HL-60 (cell line): ENCODE data around the gene SENP5.

Experiments
- DNase-seq, 2 experiments: peaks; one replicate each; pipeline ENCODE4 v3.0.0-alpha.2; 2010 to 2020; ENCODE audit warnings: low read depth in 1 of 2, low spot score in 1 of 2
- H3K27ac ChIP-seq: fragments of 250-450 bp; sonication (Bioruptor Pico); replicated peaks from 2 replicates; pipeline ENCODE4 v1.5.1; 2020; ENCODE audit warnings: mild to moderate bottlenecking, moderate library complexity
- H3K27me3 ChIP-seq: fragments of 250-450 bp; sonication (Bioruptor Pico); 2 replicates; pipeline ENCODE4 v1.5.1; 2021; ENCODE audit warnings: mild to moderate bottlenecking, moderate library complexity; ENCODE audit not compliant: insufficient read depth, poor library complexity, severe bottlenecking
- H3K4me3 ChIP-seq: replicated peaks from 2 replicates; pipeline ENCODE4 v1.5.1; 2011; ENCODE audit warnings: mild to moderate bottlenecking, control low read depth, low read length; ENCODE audit not compliant: insufficient read depth
- CTCF ChIP-seq: IDR thresholded peaks from one replicate; pipeline ENCODE4 v1.5.1; 2011; ENCODE audit warnings: low read length, control low read depth, inconsistent platforms; ENCODE audit not compliant: insufficient read depth
- GABPA ChIP-seq: IDR thresholded peaks from 2 replicates; pipeline ENCODE4 v1.6.1; 2012; ENCODE audit warnings: low read depth
- POLR2AphosphoS5 ChIP-seq: IDR thresholded peaks from 2 replicates; pipeline ENCODE4 v1.6.1; 2012; ENCODE audit warnings: low read depth
- REST ChIP-seq: IDR thresholded peaks from 2 replicates; pipeline ENCODE4 v1.6.1; 2012; ENCODE audit warnings: low read depth; ENCODE audit not compliant: insufficient replicate concordance
- SPI1 ChIP-seq: IDR thresholded peaks from 2 replicates; pipeline ENCODE4 v1.6.1; 2012; ENCODE audit warnings: low read depth, mild to moderate bottlenecking, borderline replicate concordance

Gene SENP5

GRCh38 chr3:196971094-196971698 is 103.5 kb downstream of the SENP5 start:
- Histone ChIP-seq H3K27ac (no peak overlapping the region), H3K27me3 (no peaks in the 10 kb centered on the region), H3K4me3 (no peak overlapping the region)
- TF ChIP-seq GABPA (no peak), REST (no peak), CTCF (no peak), POLR2AphosphoS5 (no peak), SPI1 (no peak)
- DNase-seq, result no peak

- no peak for DNase-seq
- Histone ChIP-seq H3K27ac (no peak overlapping the region), H3K4me3 (no peak overlapping the region), H3K27me3 (no peaks in the 10 kb centered on the region)
- TF ChIP-seq SPI1 (no peak), CTCF (no peak), POLR2AphosphoS5 (no peak), REST (no peak), GABPA (no peak)
Observed at GRCh38 chr3:196974661-196975060, 106.9 kb downstream of the SENP5 start.

- no peak for DNase-seq
- no peak overlapping the region for H3K27ac ChIP-seq
- no peak overlapping the region for H3K4me3 ChIP-seq
- no peak for TF ChIP-seq GABPA
- TF ChIP-seq SPI1, result no peak
- no peak for TF ChIP-seq CTCF
- no peak for TF ChIP-seq POLR2AphosphoS5
- TF ChIP-seq REST, result no peak
- no peaks in the 10 kb centered on the region for H3K27me3 ChIP-seq
Observed at GRCh38 chr3:196975349-196975748, 107.6 kb downstream of the SENP5 start.
